CD4-positive, alpha-beta T cell treated with Interleukin-17A for 1 hour (primary cell): ENCODE measurements around the gene NF1.

Experiments
- DNase-seq: peaks from one replicate; pipeline ENCODE4 v3.0.0-alpha.2; 2020

NF1 gene

GRCh38 chr17:31388770-31389656 is 294.2 kb downstream of the NF1 start:
- peak; percentile 45 for DNase-seq

- DNase-seq: no peak
Observed at GRCh38 chr17:31389657-31390381, 295.0 kb downstream of the NF1 start.

GRCh38 chr17:31390426-31390747 is 295.6 kb downstream of the NF1 start:
- no peak for DNase-seq

- no peak for DNase-seq
Observed at GRCh38 chr17:31390748-31391495, 296.1 kb downstream of the NF1 start.

GRCh38 chr17:31391496-31391949 is 296.7 kb downstream of the NF1 start, which contains the start of gene RAB11FIP4:
Gene RAB11FIP4, plus strand, starts transcription at chr17:31391675. Its CDS starts 178 bp downstream, at chr17:31391853.
- DNase-seq: peak; percentile 29

GRCh38 chr17:31392002-31392855 is 297.5 kb downstream of the NF1 start:
- DNase-seq: no peak

- DNase-seq: no peak
Observed at GRCh38 chr17:31392856-31393748, 298.3 kb downstream of the NF1 start.

- DNase-seq: no peak
Observed at GRCh38 chr17:31393749-31394146, 299.0 kb downstream of the NF1 start.

- DNase-seq: peak; percentile 14
Observed at GRCh38 chr17:31394544-31394943, 299.8 kb downstream of the NF1 start.

- no peak for DNase-seq
Observed at GRCh38 chr17:31397256-31397939, 302.6 kb downstream of the NF1 start.

GRCh38 chr17:31398381-31399311 is 303.9 kb downstream of the NF1 start:
- DNase-seq: no peak

- no peak for DNase-seq
Observed at GRCh38 chr17:31400481-31400950, 305.7 kb downstream of the NF1 start.

GRCh38 chr17:31401456-31402254 is 306.9 kb downstream of the NF1 start:
- DNase-seq: no peak

GRCh38 chr17:31404028-31404949 is 309.5 kb downstream of the NF1 start:
- no peak for DNase-seq

GRCh38 chr17:31405890-31406371 is 311.2 kb downstream of the NF1 start:
- no peak for DNase-seq

- DNase-seq: no peak
Observed at GRCh38 chr17:31408586-31408985, 313.8 kb downstream of the NF1 start.

- no peak for DNase-seq
Observed at GRCh38 chr17:31411707-31412285, 317.0 kb downstream of the NF1 start.
